ENCODE results near the gene RANBP1.

The RANBP1 gene

GRCh38 chr22:20129747-20130014 lies 13.8 kb downstream of the RANBP1 start:
- TF ChIP-seq CTCF (IDR thresholded peaks at IDR 0.05; ENCODE audit: borderline replicate concordance, extremely low read depth, low read length, poor library complexity, severe bottlenecking) (no peak), EZH2 (IDR thresholded peaks at IDR 0.05; ENCODE audit: borderline replicate concordance, low read depth, low read length, severe bottlenecking) (no peak)
- H3K4me3 ChIP-seq (ENCODE audit: low read depth in 1 of 2, low read length in 2 of 2) = no peak overlapping the region
- H2AFZ ChIP-seq (ENCODE audit: low read depth, low read length) = no peak overlapping the region
- H3K79me2 ChIP-seq (ENCODE audit: insufficient read depth, low read length) = peaks cover 33% of the 10 kb centered on the region
- H3K36me3 ChIP-seq (ENCODE audit: insufficient read depth, low read length) = peaks cover 33% of the 10 kb centered on the region
- H4K20me1 ChIP-seq (ENCODE audit: insufficient read depth, low read length) = peaks cover 72% of the 10 kb centered on the region
- no peaks in the 10 kb centered on the region for H3K9me3 ChIP-seq (ENCODE audit: insufficient read depth, low read length, severe bottlenecking)
- H3K9ac ChIP-seq (ENCODE audit: low read depth, low read length) = no peak overlapping the region
- H3K27ac ChIP-seq (ENCODE audit: low read length) = no peak overlapping the region
- H3K4me1 ChIP-seq (ENCODE audit: insufficient read depth, low read length) = peaks cover 32% of the 10 kb centered on the region
- DNase-seq (no peak), ATAC-seq (ENCODE audit: insufficient read depth, low read depth) (no peak)
- H3K4me2 ChIP-seq (ENCODE audit: insufficient read depth, low read length) = no peak overlapping the region
- H3K27me3 ChIP-seq (ENCODE audit: insufficient read depth, low read length, poor library complexity) = no peaks in the 10 kb centered on the region

GRCh38 chr22:20130319-20130718 lies 14.4 kb downstream of the RANBP1 start:
- H3K9me3 ChIP-seq (ENCODE audit: insufficient read depth, low read length, severe bottlenecking) = no peaks in the 10 kb centered on the region
- H3K27ac ChIP-seq (ENCODE audit: low read length) = no peak overlapping the region; the same call in 1 of the 2 replicates
- ATAC-seq (ENCODE audit: insufficient read depth, low read depth) (no peak), DNase-seq (peak; percentile 27)
- H3K9ac ChIP-seq (ENCODE audit: low read depth, low read length) = peak overlapping the region; percentile 94; the same call in 1 of the 2 replicates
- peaks cover 71% of the 10 kb centered on the region for H4K20me1 ChIP-seq (ENCODE audit: insufficient read depth, low read length)
- no peak overlapping the region for H3K4me3 ChIP-seq (ENCODE audit: low read depth in 1 of 2, low read length in 2 of 2)
- H3K4me2 ChIP-seq (ENCODE audit: insufficient read depth, low read length) = peak overlapping the region; percentile 91
- H3K36me3 ChIP-seq (ENCODE audit: insufficient read depth, low read length) = peaks cover 27% of the 10 kb centered on the region
- no peaks in the 10 kb centered on the region for H3K27me3 ChIP-seq (ENCODE audit: insufficient read depth, low read length, poor library complexity)
- peaks cover 35% of the 10 kb centered on the region for H3K79me2 ChIP-seq (ENCODE audit: insufficient read depth, low read length)
- peak overlapping the region; percentile 68; the same call in 1 of the 2 replicates for H2AFZ ChIP-seq (ENCODE audit: low read depth, low read length)
- peaks cover 34% of the 10 kb centered on the region for H3K4me1 ChIP-seq (ENCODE audit: insufficient read depth, low read length)
- TF ChIP-seq EZH2 (IDR thresholded peaks at IDR 0.05; ENCODE audit: borderline replicate concordance, low read depth, low read length, severe bottlenecking) (no peak), CTCF (IDR thresholded peaks at IDR 0.05; ENCODE audit: borderline replicate concordance, extremely low read depth, low read length, poor library complexity, severe bottlenecking) (peak; percentile 35)

GRCh38 chr22:20130731-20131596 lies 15.1 kb downstream of the RANBP1 start:
- Histone ChIP-seq H3K27me3 (ENCODE audit: insufficient read depth, low read length, poor library complexity) (no peaks in the 10 kb centered on the region), H3K9me3 (ENCODE audit: insufficient read depth, low read length, severe bottlenecking) (no peaks in the 10 kb centered on the region), H3K4me2 (ENCODE audit: insufficient read depth, low read length) (peak overlapping the region; percentile 91), H3K36me3 (ENCODE audit: insufficient read depth, low read length) (peaks cover 21% of the 10 kb centered on the region), H3K4me3 (ENCODE audit: low read depth in 1 of 2, low read length in 2 of 2) (peak overlapping the region; percentile 91 to 92), H3K9ac (ENCODE audit: low read depth, low read length) (peak overlapping the region; percentile 94), H3K27ac (ENCODE audit: low read length) (peak overlapping the region; percentile 72), H3K4me1 (ENCODE audit: insufficient read depth, low read length) (peaks cover 34% of the 10 kb centered on the region), H2AFZ (ENCODE audit: low read depth, low read length) (peak overlapping the region; percentile 93), H4K20me1 (ENCODE audit: insufficient read depth, low read length) (peaks cover 71% of the 10 kb centered on the region), H3K79me2 (ENCODE audit: insufficient read depth, low read length) (peaks cover 42% of the 10 kb centered on the region)
- ATAC-seq (ENCODE audit: insufficient read depth, low read depth) (peak; percentile 85), DNase-seq (peak; percentile 85)
- TF ChIP-seq CTCF (IDR thresholded peaks at IDR 0.05; ENCODE audit: borderline replicate concordance, extremely low read depth, low read length, poor library complexity, severe bottlenecking) (no peak), EZH2 (IDR thresholded peaks at IDR 0.05; ENCODE audit: borderline replicate concordance, low read depth, low read length, severe bottlenecking) (no peak)
